ENCODE data around the gene AFF3.

DNA sequence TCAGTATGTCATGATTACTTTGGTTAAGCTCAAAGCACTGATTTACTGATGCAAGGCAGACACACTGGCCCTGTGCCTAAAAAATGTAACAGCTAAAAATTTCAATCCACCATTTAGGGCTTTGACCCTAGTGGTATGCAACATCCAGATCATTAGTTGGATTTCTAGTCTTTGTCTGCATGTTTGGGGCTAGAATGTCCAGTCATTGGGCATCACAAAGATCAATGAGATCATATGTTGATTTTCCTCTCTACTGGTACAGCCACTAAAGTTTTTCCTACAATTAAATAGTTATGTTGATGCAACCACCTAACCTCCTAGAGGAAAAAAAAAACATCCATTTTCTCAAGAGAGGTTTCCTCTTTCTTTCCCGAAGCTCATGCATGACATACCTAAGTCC is 599.1 kb downstream of the AFF3 start:
- TF ChIP-seq LCORL (IDR thresholded peaks at IDR 0.05) (no peak), LCORL (CRISPR knock-in tag; IDR thresholded peaks at IDR 0.05) (no peak), ZFP41 (CRISPR knock-in tag; IDR thresholded peaks at IDR 0.05; ENCODE audit: borderline replicate concordance) (no peak), POLR2A (IDR thresholded peaks at IDR 0.05; ENCODE audit: insufficient read depth in 1 of 2, low read depth in 2 of 2, low read length in 2 of 2) (no peak), JUND (CRISPR knock-in tag; IDR thresholded peaks at IDR 0.05) (no peak)
- TF ChIP-seq, protein P1, sequence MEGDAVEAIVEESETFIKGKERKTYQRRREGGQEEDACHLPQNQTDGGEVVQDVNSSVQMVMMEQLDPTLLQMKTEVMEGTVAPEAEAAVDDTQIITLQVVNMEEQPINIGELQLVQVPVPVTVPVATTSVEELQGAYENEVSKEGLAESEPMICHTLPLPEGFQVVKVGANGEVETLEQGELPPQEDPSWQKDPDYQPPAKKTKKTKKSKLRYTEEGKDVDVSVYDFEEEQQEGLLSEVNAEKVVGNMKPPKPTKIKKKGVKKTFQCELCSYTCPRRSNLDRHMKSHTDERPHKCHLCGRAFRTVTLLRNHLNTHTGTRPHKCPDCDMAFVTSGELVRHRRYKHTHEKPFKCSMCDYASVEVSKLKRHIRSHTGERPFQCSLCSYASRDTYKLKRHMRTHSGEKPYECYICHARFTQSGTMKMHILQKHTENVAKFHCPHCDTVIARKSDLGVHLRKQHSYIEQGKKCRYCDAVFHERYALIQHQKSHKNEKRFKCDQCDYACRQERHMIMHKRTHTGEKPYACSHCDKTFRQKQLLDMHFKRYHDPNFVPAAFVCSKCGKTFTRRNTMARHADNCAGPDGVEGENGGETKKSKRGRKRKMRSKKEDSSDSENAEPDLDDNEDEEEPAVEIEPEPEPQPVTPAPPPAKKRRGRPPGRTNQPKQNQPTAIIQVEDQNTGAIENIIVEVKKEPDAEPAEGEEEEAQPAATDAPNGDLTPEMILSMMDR (CRISPR knock-in tag; IDR thresholded peaks at IDR 0.05), result no peak

All from HepG2 (cell line).